H4 (cell line): ENCODE results near the gene GABARAPL2. TPM values are rescaled to one million over a fixed set of nuclear protein-coding genes. Genes with fewer than 3 reads are reported as not detected.
"Not testable (repeated sequence)": the region's sequence is repeated elsewhere in the genome, so short reads cannot be mapped to it uniquely, and the experiment has no call there.

Experiments used
- DNase-seq: peaks from one replicate; pipeline ENCODE4 v3.0.0-alpha.2; 2015; ENCODE audit warnings: low spot score
- total RNA-seq: library from RNA; depleted of rRNA; stranded (reverse); fragments of >200 nt; shearing (Covaris generic); gene quantifications from 2 replicates; pipeline ENCODE4 v1.2.3, GENCODE V29; 2014

GABARAPL2 gene
- total RNA-seq, 1 experiment from 2014 or later, result 85.4 TPM

DNA sequence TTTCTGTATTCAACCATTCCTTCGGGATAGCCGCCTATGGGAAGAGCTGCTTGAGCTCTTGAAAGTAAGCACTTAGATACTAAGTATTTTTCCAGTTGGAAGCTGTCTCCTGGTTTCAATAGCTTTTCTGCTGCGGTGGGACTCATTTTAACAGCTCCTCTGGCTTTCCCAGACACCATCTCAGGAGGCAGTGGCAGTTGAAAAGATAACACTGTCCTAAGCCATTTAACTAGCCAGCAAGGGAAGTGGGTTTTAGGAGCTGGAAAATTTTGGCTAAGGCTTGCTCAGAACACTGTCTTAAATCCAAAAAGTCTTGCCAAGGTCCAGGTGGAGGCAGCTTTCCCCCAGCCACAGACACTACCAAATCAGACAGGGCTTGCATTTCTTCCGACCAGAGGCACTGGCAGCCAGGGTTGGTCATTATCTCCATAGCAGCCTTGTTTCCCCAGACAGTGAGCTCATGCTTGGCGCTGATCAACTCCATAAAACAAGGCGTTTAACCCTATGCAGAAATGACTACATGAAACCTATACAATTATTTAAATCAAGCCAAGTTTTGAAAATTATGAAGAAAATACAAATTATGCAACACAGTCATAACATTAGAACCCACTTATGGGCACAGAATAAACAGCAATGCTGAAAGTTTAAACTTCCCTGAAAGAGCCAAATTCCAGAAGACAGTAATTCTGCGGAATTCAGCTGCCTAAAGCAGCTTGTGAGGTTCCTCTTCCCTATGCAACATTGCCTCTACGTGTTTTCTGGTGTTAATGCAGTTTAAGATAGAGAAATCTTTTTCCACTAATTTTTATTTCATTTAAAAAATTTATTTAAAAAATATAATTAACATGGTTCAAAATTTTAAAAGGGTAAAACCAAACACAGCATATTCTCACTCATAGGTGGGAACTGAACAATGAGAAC, 25.0 kb downstream of the GABARAPL2 start:
- peak; percentile 13 for DNase-seq

DNA sequence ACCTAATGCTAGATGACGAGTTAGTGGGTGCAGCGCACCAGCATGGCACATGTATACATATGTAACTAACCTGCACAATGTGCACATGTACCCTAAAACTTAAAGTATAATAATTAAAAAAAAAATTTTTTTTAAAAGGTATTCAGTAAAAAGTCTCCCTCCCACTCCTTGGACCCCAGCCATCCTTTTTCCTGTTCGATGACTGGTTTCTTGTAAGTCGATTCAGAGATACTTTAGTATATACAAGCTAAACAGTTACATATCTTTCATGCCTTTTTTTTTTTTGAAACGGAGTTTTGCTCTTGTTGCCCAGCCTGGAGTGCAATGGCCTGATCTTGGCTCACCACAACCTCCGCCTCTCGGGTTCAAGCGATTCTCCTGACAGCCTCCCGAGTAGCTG, 25.7 kb downstream of the GABARAPL2 start:
- not testable (repeated sequence) for DNase-seq

DNA sequence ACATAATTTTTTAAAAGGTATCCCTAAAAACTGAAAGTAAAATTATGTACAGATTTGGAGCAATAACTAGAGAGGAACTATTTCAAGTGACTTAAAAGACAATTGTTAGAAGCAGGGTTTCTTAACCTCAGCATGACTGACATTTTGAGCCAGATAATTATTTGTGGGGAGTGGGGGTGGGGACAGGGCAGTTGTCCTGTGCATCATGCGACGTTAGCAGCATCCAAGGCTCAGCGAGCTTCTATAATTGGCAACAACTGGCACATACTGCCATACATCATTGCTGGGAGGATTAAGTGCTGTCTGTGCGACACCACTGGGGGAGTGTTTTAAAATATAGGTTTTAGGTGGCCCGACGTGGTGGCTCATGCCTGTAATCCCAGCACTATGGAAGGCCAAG, 27.1 kb downstream of the GABARAPL2 start:
- DNase-seq, result no peak

DNA sequence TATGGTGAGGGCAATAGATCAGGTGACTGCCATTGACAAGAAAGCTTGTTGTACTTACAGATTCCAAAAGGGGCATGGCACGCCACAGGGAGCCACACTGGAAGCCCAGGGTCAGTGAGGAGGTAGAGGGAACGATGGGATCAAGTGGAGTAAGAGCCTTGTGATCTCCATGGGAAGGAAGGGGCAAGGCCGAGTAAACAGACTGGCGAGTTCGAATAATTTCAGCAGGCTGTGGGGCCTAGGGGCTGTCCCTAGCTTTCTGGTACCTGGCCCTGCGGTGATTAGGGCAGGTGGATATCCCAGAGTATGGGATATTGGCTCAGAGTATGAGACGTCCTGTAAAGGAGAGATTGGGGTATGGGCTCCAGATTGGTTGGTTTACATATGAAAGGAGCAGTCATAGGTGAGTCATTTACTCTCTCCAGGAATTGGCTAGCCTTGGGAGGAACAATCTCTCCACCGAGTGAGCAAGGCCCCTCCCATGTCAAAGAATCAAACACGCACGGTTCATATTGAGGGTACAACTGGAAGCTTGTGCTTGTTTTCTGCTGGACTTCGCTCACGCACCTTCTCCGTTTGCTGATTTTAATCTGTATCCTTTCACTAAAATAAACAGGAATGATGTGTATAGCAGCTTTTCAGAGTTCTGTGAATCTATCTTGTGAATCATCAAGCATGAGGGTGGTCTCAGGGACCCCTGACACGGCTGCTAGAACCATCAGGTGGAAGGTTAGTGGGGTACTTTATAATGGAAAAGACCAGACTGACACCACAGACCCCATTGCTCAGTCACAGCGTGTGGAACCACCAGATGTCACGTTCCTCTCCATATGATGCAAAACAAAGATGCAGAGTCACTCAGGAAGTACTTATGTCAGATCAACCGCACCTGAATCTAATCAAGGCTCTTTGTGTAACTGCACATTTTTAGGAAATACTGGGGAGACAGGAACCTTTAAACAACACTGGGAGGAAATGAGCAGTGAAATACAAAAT, 27.9 kb downstream of the GABARAPL2 start:
- DNase-seq, result peak; percentile 91

DNA sequence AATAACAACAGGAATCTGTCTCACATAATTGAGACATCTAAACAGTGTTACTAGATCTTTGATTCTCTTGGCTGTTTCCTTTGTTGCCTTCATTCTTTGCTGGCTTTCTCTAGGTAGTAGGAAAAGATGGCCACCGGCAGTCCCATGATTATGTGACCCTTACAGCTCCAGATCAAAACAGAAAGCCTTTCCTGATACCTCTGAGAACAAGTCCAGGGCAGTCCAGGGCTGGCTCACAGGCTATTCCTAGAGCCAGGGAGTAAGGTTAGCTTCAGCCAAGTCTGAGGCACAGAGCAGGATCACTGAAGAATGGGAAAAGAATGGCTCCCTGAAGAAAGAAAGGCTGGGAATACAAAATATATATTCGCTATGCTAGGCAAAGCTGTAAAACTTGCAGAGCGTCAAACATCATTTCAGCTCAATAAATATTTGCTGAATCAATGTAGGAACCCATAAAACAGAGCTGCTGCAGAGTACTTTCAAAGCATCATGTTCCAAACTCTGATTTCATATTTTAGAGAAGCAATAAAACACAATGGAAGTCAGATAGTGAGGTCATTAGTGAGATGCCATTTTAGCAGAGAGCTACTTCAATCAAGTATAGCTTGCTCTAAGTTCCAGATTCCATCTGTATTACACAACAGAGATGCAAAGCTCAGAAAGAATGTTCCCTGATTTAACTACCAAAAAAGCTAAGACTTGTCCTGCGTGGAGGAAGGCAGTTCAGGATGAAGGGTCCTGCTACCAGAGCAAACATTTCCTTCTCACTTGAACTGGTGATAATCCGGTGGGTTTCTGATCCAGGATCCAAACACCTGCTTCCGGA, 33.5 kb downstream of the GABARAPL2 start:
- DNase-seq, result no peak

DNA sequence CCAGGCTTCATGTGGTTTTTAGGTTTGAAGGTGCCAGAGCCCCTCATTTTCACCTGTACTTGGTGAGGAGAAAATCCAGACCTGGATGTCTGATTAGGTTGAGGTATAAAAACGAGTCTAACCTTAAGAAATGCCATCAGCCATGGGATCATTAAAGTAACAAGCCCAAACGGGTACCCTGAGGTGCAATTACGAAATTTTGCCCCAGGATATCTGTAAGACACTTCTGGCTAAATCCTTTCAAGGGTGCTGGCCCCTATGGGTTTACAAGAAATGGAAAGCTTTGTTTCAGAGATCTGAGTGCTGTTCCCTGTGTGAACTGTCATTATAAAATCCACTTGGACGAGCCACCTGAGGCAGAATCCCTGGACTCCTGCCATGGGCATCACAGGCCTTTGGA, 37.1 kb downstream of the GABARAPL2 start:
- no peak for DNase-seq

DNA sequence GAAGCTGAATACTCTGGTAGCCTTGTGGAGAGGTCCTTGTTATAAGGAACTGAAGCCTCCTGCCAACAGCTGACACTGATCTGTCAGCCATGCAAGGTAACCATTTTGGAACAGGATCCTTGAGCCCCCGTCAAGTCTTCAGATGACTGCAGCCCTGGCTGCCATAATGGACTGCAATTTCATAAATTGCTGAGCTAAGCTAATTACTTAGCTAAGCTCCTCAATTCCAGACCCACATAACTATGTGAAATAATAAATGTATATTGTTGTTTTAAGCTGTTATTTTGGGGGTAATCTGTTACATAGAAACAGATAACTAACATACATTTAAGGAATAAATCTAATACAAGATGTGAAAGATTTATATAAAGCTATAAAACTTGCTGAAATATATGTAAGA, 40.3 kb downstream of the GABARAPL2 start:
- DNase-seq, result no peak

DNA sequence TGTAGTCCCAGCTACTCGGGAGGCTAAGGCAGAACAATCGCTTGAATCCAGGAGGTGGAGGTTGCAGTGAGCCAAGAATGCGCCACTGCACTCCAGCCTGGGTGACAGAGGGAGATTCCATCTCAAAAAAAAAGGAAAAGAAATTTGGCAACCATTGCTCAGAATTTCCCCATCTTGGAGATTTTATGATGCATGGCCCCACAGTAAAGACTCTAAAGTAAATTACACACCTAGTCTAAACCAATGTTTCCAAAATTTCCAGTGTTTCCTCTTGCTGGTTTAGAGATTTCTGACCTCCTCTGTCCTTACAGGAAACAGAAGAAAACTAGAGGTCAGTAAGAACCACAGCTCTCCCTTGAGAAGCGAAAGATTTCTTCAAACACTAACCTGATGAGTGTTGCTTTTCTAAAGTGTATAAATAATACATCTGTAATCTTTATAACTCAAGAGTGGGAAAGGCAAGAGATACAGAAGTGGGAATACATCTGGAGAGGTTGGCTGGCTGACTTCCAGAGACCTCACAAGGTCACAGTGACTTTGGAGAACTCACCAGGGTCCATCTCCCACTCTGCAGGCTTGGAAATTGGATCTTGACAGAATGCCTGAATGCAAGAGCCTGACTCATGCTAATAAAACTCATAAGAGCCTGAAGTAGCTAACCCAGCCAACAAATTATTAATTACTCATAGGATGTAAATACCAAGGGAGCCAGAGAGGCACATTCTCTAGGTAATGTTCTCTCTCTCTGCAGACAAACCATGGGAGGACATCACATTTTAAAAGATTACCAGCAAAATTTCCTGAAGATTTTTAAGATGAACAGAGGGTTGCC, 48.1 kb downstream of the GABARAPL2 start:
- DNase-seq, result no peak

DNA sequence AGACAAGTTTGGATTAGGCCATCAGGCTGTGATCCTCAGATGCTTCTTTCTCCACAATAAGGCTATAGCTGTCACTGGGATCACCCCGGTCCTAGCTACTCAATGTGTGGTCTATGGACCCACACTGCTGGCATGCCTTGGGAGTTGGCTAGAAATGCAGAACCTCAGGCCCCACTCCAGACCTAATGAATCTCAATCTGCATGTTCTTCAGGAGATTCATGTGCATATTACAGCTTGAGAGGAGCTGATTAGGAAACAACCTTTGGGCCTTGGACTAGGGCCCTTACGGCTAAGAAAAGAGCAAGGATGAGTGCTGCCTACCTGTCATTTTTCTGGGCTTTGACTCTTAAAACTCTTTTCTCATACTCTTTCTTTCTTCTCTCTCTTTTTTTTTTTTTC, 49.4 kb downstream of the GABARAPL2 start:
- no peak for DNase-seq

DNA sequence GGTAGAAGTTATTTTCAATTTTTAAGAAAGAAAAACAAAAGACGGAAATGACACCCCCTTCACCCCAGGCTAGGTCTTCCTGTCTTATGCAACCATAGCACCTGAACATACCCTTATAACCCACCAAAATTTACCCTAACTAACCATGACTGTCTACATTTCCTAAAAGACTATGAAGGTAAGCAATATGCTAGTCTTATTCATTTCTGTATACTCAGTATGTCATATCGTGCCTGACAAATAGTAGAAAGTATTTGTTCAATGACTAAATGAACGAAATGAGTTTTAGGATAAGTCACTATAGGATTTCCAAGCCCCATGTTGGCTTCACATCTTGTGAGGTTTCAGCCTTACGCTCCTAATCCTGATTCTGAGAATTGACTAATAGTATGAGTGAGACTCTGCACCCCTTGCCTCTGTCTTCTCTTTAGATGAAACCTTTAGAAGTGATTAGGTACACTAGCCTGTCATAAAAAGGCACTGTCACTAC, 50.4 kb downstream of the GABARAPL2 start:
- no peak for DNase-seq

DNA sequence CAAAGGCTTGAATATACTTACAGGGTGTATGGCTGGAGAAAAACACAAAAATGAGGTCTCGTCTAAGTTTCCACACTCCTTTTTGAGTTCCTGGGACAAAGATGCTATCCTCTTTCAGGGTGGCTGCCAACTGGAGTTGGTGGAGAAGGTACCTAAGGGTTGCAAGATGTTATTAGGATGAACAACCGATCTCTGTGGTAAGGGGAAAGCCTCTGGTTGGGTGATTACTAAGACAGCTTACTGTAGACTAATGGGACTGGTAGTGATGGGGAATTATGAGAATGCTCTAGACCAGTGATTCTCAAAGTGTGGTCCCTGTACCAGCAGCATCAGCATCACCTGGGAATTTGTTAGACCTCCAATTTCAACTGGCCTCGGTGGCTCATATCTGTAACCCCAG, 50.9 kb downstream of the GABARAPL2 start:
- no peak for DNase-seq

DNA sequence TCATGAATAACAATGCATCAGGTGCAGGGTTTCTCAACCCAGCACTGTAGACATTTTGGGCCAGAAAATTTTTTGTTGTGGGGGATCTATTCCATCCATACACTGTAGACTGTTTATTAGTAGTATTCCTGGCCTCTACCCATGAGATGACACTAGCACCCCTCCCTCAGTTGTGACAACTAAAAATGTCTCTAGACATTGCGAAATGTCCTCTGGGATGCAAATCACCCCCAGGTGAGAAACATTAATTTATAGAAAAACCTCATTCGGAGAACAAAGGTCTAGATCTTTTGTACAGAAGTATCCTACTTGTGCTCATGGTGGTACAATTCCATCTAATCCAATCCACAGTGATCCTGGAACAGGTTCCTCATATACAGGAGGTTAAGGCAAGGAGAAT, 52.6 kb downstream of the GABARAPL2 start:
- no peak for DNase-seq

DNA sequence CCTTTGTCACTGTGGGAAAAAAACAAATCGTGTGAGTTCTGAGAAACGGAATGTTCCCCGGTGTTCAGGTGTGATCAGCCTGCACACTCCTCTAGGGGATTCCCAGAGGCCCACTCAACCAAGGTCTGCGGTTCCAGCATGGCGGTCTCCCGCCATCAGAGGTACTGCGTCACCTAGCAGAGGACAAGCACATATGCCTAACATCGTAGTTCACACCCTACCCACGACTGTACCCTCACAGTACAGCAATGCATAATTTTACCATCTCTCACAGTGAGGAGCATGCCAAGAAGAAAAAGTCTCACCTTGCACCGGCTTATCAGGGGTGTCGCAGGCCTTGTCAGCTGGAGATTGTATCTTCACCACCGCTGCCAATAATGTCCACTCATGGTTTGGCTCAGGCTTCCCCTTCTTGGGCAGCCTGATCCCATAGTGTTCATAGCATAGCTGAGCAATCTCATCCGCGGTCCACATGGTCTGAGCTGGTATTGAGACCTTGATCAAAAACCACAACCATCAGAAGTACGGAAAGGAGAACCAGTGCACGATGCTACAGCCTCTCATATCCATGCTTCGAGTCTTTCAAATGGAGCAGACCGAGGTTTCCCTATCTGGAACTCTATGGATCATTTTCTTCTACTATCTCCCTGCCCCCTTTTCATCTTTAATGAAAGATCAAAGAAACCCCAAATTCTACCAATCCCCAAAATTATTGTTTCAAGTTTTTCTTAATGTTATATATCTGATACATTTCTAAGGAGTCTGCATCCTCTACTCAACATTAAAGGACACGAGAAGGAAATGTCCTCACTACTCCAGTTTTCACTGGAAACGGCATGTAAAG, 54.4 kb downstream of the GABARAPL2 start:
- no peak for DNase-seq

DNA sequence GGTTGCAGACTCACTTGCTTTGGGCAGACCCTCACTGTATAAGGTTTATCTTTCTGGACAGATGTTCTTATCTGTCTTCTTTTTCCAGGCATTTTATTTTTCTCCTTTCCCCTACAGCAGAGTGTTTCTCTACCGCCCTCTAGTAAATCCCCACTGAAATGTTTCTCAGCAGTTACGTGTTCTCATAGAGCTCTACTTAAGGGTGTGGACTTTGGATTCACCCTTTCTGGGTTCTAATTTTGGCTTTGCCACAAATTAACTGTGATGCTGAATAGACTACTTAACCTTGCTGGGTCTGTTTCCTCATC, 54.9 kb downstream of the GABARAPL2 start:
- DNase-seq, result no peak

DNA sequence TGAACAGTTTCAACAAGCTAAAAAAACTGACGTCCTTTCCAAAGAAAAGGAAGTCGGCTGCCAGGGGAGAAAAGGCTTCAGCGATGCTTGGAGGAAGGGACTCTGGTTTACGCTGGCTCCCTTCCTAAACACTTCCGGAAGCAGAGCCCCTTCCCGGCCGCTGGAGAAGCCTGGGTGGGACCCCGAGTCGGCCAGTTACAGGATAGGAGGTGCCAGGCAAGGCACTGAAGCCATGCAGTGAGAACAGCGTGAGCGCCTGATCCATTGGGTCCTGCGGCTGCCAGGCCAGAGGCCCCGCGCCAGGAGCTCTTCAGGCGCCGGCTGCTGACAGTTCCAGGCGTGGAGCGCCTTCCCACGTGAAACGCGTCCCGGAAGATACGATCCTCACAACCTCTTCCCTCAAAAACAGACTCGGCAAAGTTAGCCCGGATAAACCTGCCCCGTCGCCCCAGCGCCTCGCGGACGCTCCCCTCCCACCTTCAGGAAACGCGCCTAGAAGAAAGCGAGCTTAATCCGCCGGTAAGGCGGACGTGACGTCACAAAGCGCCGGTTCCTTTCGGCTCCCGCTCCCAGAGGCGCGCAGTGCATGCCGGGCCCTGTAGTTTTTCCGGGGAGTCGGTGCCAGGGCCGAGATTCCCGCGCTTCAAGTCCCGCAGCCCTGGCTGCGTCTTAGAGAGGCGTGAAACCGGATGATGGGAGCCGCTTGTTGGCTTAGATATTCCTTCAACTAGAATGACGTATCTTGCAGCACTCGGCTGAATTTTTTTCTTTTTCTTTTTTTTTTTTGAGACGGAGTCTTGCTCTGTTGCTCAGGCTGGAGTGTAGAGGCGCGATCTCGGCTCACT, 56.8 kb downstream of the GABARAPL2 start, which contains the start of gene ADAT1:
ADAT1 (minus strand) TSS at position 521 of the 845 bp plus-strand sequence. CDS start 2,482 bp downstream, outside the sequence.
- peak; percentile 96 for DNase-seq

DNA sequence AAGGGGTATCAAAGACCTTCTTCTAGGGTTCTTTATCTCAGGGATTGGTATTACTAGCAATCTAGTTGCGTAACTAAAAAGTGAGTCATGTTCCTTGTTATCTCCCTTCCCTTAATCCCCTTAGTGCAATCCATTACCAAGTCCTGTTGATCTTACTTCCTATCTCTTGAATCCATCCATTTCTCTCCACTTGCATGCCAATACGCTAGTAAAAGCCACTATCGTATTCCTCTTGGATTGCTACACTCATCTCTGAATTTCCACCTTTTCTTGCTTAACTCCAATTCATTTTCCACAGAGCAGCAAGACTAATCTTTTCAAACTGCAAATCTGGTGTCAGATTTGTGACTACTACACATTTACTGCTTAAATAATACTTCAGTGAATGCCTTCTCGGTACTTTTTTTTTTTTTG, 58.7 kb downstream of the GABARAPL2 start:
- DNase-seq, result no peak

DNA sequence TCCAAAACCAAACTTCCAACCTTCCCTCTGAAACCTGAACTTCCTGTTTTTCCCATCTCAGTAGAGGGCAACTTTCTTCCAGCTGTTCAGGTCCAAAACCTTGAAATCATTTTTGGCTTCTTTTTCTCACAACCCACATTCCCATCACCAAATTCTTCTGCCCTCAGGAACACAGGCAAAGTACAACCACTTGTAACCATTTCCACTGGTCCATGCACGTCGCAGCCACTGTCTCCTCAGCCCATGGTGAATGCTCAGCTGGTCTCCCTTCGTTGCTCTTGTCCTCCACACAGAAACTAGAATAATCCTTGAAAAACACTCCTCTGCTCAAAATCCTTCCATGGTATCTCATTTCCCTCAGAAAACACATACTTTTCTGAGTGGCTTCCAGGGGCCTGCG, 60.6 kb downstream of the GABARAPL2 start:
- DNase-seq, result no peak
